GM18868 (cell line): ENCODE results near the gene TCF7L2.

ENCODE experiments used
- ATAC-seq: cut with Tn5 transposase; IDR thresholded peaks from one replicate; pipeline ENCODE4 v1.9.1; 2021; ENCODE audit warnings: mild to moderate bottlenecking, moderate library complexity; ENCODE audit not compliant: unreplicated experiment

Gene TCF7L2

DNA sequence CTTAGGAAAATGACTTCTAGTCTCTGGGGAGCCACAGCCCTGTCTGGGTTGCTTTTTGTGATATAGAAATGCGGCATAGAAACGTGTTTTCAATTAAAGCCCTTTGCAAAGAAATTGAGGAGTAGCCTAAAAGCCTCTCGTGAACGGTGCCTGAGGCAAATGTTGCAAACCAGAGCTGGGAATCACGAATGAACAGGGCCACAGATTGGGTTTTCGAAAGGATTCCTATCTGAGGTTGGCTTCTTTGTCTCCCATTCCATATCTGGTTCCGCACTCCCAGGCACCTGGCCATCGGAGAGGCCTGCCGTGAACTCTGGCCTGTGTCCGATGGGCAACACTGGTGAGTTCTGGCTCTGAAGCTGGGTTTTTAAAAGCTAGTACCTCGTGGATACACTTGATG lies 221.6 kb downstream of the TCF7L2 start:
- no peak for ATAC-seq

DNA sequence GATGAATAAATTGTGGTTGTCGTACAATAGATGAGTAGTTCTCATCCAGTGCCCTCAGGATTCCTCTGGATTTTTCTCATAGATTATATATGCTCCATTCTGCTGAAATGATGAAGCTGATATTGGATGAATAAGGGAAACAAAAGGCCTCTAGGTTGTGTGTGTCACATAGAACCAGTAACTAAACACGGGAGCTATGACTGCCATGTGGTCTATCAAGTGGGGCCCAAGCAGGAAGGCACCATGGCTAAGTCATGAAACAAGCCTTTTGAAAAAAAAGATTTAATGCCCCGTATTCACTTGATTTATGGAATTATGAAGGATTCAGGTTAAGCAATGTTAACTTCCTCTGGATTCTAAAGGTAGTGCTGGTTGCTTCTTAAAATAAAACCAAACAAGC lies 225.1 kb downstream of the TCF7L2 start:
- ATAC-seq, result no peak

GRCh38 chr10:113175756-113176651 lies 226.0 kb downstream of the TCF7L2 start:
- no peak for ATAC-seq

DNA sequence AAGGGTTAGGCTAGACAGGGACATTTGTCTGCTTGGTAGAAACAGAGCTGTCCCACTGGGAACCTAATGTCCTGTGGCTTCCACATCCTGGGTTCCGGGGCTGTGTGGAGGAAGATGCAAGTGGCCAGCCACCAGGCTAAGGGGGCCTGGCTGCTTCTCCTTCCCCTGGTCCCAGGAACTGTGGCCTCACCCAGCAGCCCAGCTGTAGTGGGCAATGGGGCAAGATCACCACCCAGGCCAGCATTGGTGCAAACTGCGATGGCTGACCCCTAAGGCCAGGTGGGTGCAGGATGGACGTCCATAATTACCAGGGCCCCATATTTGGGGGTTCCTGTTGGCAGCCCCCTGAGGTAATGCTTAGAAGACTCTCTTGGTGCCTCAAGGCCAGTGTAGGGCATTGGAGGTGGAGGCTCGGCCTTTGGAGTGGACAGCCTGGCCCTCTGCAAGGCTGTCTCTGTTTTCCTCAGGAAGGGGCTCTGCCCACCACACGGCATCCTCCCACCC lies 226.7 kb downstream of the TCF7L2 start:
- ATAC-seq, result no peak

GRCh38 chr10:113177156-113177935 lies 227.3 kb downstream of the TCF7L2 start:
- no peak for ATAC-seq

DNA sequence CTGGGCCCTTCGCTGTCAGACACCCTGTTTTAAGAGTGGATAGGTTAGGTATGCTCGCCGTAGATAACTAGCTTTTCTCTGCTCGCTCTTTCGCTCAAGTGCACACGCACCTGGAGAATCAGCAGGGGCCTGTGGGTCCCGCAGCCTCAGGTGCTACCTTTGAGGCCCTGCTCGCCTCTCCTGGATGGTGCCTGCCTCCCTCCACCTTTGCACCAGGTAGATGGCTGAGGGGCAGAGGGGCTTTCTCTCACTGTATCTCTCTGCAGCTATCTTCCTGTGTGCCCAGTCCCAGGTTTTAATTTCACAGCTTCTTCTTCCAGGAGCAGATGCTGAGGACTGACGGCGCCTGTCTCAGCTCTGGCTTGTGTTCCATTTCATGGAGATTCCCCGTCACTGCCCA lies 227.9 kb downstream of the TCF7L2 start:
- ATAC-seq, result no peak

DNA sequence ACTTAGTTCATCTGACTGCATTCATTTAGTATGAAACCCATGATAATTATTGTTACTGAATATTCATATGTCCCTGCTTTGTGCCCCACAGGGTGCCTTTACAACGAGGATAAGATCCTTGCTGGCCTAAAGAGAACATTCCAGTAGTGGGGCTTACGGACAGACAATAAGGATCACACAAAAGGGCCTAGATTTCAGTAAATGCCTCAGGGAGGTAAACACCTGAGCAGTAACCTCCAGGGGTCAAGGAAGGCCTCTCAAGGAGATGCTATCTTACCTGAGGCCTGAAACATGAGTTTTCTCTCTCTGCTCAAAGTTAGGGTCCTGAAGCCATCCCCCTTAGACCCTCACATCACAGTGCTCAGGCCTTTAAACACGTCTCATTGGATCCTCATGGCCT lies 228.7 kb downstream of the TCF7L2 start:
- ATAC-seq, result no peak

GRCh38 chr10:113179265-113179664 lies 229.2 kb downstream of the TCF7L2 start:
- no peak for ATAC-seq

DNA sequence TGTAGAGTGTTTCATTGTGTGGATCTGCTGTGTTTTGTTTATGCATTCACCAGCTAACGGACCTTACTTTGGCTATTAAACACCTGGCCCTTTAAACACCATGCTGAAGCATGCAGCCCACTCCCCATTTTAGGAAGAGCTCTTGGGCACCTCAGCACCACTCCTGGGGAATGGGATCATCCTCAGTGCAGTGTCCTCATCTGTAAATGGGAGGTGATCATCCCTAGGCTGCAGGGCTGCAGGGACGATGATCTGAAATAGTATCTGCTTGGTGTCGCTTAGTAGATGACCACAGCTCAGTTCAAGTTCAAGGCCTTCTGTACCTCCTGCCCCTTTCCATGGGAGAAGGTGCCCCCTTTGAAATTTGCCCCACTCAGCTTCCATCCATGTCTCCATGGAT lies 229.9 kb downstream of the TCF7L2 start:
- ATAC-seq, result no peak

- no peak for ATAC-seq
Measured at GRCh38 chr10:113180401-113181154, 230.5 kb downstream of the TCF7L2 start.

GRCh38 chr10:113182154-113182553 lies 232.1 kb downstream of the TCF7L2 start:
- ATAC-seq, result no peak

DNA sequence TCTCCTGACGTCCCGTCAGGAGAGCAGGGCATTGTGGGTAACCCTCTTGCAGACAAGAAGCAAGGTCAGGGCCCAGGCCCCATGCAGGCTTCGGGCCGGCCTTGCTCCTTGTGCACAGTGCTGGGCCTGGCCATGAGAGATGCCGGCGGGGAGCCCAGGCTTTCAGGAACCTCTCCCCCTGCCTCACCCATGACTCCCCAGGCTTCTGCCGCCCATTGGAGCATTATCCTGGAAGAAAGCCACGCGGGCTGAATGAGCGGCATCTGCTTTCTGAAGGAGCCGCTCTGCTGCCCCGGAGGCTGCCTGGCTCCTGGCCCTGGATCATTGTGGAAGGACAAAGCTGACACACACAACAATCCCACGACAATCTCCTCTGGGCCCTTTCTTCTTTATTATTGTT lies 233.5 kb downstream of the TCF7L2 start:
- no peak for ATAC-seq

GRCh38 chr10:113187063-113187777 lies 237.2 kb downstream of the TCF7L2 start:
- no peak for ATAC-seq

DNA sequence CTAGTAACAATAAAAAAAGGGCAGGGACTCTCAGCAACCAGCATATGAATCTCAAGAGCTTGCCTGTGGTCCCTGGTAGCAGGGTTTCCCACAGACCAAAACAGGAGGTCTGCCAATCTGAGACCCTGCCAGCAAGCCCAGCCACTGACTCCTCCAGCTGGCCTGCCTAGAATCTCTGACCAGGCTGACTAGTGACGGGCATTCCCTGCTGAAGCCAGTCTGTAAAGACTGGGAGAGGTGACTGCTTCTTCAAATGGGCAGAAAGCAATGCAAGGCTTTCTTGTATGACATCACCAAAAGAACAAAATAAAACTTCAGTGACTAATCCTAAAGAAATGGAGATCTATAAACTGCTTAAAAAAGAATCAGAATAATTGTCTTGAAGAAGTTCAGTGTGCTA lies 249.4 kb downstream of the TCF7L2 start:
- no peak for ATAC-seq

- ATAC-seq, result no peak
Measured at GRCh38 chr10:113202011-113202410, 252.0 kb downstream of the TCF7L2 start.

GRCh38 chr10:113207924-113208323 lies 257.9 kb downstream of the TCF7L2 start:
- no peak for ATAC-seq

- no peak for ATAC-seq
Measured at GRCh38 chr10:113213035-113213434, 263.0 kb downstream of the TCF7L2 start.

- no peak for ATAC-seq
Measured at GRCh38 chr10:113214331-113214730, 264.3 kb downstream of the TCF7L2 start.

DNA sequence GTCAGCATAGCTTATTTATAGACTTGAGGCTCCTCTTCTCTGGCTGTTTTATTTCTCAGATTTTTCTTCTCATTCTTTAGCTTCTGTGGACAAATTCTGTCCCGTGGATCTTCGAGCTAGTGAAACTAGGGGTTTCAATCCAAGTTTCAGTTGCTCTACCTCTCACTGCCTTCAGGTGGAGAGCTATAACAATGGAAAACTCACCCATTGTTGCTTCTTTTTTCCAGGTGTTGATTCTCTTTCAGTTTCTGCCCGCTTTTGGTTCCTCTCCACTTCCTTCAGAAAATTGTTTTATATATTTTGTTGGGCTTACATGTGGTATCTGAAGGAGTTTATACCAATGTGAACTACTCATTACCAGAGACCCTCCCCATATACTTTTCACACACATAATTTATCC lies 266.1 kb downstream of the TCF7L2 start:
- no peak for ATAC-seq
